HPDE6-E6E7 (cell line): Measurements from ENCODE around the gene IQCN.

ENCODE experiments used
- DNase-seq: peaks from one replicate; pipeline ENCODE4 v3.0.0; 2011; ENCODE audit warnings: missing footprints; ENCODE audit errors: extremely low spot score

The IQCN gene

DNA sequence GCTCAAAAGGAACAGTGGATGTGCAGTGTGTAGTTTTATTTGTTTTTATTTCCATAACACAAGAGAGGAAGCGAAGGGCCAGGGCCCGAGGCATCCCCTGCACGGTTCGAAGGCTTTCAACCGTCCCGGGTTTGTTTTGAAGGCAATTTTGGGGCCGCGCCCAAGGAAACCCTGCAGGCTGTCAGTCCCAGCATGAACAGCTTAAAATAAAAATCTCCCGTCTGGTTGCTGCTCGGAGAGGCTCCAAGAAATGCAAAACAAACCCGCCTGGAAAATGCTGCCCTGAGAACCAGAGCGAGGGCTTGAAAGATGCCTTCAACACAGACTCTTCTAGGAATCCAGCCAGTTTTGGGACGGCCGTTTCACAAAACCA is 32.6 kb upstream of the IQCN start:
- DNase-seq, result no peak

DNA sequence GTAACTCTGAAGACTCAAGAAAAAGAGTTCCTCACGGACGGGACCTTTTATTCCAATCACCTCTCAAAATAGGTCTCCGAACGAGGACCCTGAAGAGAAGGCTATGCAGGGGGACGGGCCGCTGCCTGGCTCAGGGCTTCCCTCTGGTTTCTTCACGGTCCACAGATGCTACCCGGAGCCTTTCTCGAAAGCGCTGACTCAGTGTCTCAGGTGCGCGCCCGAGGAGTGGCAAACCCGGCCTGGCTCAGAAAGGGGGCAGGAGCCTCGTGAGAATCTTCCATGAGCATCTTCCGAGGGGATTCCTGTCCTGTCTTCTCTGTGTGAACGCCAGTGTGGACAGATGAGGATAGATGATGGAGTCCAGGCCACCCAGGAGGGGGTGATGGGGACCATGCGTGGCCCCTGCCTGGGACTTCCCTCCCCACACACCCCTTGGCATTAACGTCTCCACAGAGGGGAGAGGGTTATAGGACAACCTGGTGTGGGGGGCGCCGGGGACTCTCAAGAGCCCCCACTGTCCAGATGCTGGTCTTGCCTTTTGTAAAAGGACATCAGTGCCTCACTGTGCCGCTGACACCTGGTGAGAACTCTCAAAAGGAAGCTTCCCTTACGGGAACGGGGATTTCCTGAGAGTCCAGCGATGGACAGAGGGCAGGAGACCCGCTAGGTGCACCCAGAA is 32.1 kb upstream of the IQCN start:
- no peak for DNase-seq

DNA sequence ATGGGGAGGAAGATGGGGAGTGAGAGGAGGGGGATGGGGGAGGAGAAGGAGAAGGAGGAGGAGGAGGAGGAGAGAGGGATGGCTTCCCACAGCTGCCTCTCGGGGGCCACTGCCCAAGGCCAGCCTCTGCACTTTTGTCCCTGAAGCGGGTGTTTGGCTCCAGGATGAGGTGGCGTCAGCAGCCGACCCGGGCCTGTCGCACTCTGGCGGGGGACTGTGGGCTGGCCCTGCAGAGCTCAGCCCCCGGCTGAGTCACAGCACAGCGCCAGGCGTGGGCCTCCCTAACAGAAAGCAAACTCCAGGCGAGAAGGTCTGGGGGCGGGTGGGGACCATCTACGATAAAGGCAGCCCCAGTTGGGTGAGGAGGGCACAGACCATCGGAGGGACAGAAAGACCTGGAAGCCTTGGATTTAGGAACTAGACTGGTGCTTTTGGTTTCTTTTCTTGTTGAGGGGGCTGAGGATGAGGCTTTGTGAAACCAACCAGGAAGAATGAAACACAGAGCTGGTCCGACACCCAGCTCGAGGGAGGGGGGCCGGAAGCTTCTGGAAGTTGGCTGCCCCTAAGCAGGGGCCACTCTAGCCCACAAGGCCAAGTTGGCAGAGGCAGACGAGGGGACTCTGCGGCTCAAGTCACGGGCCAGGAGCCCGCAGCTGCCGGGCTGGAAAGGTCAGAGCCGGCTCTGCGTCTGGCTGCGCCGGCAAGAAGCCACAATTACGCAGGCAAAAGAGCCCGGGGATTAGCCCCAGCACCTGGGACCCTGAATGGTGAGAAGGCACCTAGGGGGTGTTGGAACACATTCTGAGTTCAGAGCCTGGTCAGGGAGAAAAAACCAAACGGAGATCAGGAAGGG is 30.4 kb upstream of the IQCN start:
- DNase-seq, result peak; percentile 76

DNA sequence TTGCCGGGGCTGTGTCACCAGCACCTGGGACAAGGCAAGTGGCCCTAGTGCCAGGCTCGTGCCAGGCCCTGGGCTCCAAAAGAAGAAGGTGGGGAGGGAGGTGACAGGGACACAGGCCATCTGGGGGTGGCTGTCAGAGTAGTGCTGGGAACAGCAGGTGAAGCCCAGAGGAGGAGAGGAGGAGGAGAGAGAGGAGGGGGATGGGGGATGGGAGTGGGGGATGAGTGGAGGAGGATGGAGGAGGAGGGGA is 29.9 kb upstream of the IQCN start:
- no peak for DNase-seq

DNA sequence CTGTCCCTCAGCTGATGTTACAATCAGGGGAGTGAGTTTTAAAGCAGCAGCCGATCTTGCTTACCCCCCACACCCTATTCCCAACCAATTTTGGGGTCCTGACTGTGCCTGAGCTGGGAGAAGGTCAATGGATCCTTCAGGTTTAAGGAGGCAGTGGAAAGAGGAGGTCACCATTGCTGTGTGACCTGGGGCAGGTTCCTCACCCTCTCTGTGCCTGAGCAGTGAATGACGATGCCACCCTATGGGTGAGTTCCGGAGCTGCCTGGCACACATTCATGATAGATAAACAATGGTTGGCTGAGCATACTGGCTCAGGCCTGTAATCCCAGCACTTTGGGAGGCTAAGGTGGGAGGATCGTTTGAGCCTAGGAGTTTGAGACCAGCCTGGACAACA is 27.5 kb upstream of the IQCN start:
- DNase-seq, result no peak

DNA sequence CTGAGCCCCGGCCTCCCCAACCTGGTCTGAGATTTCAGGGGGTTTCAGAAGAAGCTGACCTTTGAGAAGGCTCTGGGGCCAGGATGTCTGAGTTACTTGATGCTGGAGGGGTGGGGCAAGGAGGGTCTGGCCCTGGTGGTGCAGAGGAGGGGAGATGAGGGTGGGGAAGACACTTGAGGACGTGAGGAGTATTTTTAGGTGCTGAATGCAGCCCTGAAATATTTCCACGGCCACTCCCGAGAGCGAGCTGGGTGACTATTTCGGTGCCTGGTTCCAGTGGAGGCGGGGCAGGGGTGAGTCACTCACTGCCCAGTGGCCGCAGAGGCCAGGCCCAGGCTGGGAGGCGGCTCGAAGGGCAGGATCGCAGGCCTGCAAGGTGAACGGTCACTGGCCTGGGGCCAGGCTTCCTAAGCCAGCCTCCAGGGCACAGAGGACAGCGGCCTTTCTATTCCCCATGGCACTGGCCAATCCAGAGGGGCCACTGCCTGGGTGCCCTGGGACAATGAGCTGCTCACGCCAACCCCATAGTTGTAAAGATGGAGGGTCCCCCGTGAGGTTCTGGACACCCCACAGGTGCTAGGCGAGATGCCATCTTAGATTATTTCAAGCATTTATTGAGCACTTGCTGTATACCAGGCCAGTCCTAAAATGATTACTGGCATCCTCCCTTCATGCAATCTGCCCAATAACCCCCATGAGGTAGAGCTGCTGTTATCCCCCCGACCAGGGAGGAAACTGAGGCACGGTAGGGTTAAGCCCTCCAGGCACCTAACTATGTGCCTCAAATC is 26.9 kb upstream of the IQCN start:
- DNase-seq, result no peak

DNA sequence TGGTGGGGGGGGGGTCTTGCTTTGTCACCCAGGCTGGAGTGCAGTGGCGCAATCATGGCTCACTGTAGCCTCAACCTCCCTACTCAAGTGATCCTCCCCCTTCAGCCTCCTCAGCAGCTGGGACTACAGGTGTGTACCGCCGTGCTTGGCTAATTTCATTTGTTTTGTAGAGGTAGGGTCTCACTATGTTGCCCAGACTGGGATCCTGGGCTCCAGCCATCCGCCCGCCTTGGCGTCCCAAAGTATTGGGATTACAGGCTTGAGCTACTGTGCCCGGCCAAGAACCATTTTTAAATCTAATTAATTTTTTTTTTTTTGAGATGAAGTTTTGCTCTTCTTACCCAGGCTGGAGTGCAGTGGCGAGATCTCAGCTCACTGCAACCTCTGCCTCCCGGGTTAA is 25.4 kb upstream of the IQCN start:
- no peak for DNase-seq

DNA sequence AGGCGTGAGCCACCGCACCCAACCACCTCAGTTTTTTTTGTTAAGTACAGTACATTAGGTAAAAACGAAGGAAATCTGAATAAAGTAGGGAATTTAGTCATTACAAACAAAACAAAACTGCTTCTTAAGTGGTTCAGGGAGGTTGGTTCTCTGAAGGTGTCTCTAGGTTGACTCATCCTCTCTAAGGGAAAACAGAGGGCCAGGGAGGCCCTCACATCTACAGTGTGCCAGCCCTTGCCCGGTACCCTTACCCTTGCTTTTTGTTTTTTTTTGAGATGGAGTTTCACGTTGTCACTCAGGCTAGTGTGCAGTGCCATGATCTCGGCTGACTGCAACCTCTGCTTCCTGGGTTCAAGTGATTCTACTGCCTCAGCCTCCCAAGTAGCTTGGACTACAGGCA is 24.3 kb upstream of the IQCN start:
- DNase-seq, result no peak

DNA sequence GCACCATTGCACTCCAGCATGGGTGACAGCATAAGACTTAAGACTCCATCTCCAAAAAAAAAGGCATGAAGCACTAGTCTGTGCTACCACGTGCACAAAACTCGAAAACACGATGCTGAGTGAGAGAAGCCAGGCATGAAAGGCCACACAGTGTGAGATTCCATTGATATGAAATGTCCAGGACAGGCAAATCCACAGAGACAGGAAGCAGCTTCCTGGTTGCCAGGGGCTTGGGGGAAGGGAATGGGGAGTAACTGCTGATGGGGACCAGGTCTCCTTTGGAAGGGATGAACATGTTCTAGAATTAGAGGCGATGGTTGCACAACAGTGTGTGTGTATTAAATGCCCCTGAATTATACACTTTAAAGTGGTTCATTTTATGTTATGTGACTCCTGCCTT is 23.1 kb upstream of the IQCN start:
- DNase-seq, result no peak

DNA sequence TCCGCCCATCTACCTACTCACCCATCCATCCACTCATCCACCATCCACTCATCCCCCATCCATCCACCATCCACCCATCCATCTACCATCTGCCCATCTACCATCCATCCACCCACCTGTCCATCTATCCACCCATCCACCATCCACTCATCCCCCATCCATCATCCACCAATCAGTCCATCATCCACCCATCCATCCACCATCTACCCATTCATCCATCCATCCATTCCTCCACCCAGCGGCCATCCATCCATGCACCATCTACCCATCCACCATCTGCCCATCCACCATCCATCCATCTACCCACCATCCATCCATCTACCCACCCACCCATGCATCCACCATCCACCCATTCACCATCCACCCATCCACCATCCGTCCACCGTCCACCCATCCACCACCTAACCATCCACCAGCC is 20.8 kb upstream of the IQCN start:
- DNase-seq, result no peak

DNA sequence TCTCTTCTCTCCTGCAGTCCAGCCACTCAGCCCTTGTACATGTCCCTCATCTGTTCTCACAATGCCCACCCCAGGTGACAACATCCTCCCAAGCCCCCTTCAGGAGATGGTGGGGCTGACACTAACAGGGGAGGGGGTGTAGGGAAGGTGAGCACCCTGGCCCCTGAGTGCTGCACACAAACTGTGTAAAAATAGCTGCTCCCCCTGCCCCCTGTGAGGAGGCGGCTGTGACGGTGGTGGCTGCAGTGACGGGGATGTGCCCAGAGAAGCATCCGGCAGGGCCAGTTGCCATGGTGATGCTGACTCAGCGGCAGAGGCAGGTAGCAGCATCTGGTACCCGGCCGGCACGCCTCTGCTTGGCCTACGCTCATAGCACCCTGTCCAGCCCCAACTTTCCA is 20.2 kb upstream of the IQCN start:
- peak; percentile 78 for DNase-seq

DNA sequence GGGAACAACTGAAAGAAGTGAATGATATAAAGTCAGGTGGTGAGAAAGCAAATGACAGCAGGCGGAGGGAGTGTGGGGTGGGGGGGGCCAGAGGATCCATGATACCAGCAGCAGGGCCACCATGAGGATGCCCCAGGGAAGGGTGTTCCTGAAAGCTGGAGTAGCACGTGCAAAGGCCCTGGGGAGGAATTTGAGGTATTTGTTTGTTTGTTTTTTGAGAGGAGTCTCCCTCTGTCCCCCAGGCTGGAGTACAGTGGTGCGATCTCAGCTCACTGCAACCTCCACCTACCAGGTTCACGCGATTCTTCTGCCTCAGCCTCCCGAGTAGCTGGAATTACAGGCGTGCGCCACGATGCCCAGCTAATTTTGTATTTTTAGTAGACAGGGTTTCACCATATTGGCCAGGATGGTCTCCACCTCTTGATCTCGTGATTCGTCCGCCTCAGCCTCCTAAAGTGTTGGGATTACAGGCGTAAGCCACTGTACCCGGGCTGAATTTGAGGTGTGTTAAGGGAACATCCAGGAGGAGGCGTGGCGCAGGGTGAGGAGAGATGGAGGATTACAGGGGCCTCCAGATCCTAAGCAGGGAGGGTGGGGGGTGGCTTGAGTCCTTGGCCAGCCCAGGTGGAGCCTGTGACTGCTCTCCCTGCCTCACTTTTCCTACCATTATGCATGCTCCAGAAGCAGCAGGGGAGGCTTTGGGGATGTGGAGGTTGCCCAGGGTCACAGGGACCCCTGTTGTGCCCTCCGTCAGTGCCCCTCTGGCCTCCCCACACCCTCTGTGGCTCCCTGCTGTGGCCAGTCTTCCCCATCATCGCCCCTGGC is 19.6 kb upstream of the IQCN start:
- DNase-seq, result no peak

DNA sequence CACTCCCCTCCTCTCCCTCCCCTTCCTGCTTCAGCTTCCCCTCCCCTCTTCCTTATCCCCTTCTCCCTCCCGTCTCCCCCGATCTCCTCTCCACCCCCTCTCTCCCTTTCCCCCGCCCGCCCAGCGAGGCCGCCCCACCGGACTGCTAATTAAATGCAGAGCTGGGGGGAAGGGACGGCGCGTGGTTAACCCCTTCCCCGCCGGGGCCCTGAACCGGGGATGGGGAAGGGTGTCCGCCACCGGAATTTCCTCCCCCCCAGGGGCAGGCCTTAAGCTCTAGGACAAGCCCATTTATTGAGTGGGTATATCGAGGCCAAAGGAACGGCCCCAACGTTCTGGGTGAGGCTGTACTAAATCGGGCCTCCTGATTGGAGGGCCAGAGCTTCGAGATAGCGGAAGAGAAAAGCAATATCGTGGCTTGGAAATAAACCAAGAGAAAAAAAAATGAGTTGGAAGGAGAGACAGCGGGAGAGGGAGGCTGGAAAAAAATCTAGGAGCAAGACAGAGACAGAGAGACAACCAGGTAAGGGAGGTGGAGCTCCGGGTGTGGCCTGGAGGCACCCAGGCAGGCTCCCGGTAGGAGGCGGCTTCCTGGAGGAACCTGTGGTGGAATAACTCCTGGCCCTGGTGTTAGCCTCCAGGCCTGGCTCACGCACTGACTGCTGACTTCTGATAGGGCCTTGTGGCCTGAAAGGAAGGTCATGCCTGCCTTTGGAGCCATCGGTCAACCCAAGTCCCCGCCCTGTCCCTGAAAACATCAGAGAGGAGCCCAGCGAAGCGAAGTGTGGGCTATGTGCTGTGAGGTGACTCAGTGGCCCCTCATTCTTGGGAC is 18.8 kb upstream of the IQCN start:
- no peak for DNase-seq

DNA sequence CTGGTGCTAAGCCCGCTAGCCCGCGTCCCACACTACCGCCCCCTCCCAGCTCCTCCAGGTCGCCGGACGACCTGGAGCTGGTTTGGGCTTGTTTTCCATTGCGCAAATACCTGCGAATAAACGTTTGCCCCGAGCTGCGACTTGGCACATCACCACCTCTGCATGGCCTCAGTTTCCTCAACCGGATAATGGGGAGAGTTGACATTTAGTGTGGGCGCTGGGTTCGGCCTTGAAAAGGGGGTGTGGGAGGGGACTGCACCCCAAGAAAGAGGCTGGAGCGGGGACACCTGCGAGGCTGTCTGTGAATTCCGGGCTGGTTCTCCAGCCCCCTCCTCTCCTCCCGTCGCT is 18.2 kb upstream of the IQCN start:
- DNase-seq, result no peak

DNA sequence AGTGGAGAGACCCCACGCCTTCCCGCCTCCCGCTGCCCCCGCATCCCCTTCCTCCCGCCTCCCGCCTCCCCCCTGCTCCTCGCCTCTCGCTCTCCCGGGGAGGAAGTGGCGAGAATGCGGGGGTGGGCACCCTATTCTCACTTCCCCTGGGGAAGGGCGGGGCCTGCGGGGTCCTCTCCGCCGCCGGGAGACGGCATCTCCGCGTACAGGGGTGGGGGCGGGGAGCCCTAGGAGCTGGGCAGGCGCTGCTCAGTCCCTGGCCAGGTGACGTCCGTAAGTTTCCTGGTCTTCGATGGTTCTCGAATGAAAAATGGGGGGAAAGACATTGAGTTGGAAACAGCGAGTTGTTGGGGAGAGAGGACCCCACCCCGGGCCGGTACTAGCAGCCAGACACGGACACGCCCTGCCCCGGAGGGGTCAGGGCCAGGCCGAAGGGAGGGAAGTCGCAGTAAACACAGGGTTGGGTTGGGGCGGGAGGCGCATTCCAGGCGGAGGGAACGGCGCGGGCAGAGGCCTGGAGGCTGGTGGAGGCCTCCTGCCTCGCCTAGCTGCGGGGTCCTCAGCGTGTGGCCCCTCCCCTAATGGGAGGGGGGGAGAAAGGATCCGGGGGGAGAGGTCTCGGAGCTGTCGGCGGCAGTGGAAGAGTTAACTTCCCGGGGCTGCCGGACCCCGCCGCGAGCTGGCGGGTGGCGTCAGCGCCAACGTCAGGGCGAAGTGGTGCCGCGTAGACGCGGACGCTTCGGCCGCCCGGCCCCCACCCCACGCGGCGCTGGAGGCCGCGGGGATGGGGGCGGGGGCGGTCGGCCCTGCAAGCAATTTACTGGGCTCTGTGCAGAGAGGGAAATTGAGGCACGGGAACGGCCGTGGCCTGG is 17.6 kb upstream of the IQCN start:
- no peak for DNase-seq

DNA sequence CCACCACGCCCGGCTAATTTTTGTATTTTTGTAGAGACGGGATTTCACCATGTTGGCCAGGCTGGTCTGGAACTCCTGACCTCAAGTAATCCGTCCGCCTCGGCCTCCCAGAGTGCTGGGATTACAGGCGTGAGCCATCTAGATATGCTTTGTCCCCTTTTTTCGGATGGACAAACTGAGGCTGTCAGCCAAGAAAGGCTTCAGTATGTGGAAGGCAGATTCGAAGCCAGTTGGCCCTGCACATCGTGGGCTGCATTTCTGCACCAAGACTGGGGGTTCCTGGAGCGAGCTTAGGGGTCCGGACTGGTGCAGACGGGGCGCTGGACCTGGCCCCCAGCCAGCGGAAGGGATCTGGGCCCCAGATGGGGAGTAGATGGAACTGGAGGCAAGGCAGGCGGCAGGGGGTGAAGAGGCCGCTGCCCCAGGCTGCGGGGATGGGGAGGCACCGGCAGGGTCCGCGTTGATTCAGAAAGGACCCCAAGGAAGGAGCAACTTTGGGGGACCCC is 16.8 kb upstream of the IQCN start:
- DNase-seq, result no peak

DNA sequence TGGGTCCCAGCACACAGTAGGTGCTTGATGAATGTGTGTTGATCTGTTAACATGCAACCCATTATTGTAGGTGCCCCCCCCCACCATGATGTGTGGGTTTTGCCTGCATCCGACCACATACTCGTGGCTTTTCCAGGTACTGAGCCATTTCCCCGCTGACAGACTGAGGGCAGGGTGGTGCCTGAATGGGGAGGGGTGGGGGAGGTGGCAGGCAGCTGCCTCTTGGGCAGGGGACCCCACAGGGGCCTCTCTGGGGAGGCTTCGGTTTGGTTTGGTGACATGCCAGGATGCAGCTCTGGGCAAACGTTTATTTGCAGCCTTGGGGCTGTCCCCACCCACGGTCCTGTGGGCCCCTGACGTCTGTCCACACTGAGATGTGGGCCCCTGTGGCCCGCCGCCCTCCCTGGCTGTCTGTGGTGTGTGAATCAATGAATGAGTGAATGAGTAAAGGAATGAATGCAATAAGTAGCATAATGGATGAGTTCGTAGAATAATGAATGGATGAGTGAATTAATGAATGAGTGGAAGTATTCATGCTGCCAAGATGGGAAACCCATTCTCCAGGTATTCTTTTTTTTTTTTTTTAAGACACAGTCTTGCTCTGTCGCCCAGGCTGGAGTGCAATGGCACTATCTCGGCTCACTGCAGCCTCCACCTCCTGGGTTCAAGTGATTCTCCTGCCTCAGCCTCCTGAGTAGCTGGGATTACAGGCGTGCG is 16.2 kb upstream of the IQCN start:
- no peak for DNase-seq

DNA sequence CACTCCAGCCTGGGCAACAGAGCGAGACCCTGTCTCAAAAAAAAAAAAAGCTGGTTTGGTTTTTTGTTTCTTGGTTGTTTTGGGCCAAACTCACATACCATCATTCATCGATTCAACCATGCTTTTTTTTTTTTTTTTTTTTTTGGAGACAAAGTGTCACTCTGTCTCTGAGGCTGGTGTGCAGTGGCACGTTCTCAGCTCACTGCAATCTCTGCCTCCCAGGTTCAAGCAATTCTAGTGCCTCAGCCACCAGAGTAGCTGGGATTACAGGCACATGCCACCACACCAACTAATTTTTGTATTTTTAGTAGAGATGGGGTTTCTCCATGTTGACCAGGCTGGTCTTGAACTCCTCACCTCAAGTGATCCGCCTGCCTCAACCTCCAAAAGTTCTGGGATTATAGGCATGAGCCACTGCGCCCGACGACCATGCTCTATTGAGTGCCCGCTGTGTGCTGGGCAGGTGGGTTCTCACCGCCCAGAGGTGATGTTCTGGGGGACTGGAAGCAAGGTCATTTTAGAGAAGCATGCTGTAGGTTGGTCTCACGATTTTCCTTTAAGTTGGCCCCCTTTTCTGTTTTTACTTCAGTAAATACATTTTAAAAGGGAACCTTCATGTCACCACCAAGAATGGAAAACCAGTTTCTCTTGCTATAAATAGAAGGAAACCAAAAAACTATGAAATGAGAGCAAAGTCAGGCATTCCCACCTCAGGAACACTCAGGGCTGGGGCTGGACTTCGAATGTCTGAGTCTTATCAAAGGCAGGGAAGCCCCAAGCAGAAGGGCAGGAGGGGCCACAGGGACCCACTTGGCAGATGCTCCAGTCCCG is 15.4 kb upstream of the IQCN start:
- DNase-seq, result no peak
